Measurements from ENCODE around the gene SUGP1.

DNA sequence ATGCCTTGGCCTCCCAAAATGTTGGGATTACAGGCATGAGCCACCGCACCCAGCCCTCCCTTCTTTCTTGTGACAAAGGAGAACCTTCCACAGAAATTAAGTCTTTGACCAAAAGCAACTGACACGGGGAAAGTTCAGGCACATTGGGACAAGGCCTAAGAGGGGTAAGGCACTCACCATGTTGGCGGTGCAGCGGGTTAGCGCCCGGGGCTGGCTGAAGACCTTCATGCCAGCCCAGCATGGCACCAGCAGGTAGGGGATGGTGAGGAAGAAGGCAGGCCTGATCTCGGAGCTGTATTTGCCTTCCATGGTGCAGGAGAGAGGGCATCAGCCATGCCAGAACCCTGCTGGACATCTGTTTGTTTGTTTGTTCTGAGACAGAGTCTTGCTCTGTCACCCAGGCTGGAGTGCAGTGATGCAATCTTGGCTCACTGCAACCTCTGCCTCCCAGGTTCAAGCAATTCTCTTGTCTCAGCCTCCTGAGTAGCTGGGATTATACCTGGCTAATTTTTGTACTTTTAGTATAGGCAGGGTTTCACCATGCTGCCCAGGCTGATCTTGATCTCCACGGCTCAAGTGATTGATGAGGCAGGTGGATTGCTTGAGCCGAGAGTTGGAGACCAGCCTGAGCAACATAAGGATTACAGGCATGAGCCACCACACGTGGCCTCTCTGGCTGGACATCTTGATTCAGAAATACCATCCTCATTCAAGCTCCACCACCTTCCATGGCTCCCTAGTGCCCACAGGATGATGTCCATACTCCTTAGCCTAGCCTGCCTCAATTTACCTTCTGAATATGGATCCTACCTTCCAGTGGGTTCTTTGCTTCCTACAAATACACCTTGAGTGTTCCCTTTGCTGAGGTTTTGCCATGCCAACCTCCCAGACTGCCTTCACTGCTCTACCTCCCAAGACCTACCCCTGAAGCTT, 51.6 kb downstream of the SUGP1 start:
- TF ChIP-seq, protein P1, sequence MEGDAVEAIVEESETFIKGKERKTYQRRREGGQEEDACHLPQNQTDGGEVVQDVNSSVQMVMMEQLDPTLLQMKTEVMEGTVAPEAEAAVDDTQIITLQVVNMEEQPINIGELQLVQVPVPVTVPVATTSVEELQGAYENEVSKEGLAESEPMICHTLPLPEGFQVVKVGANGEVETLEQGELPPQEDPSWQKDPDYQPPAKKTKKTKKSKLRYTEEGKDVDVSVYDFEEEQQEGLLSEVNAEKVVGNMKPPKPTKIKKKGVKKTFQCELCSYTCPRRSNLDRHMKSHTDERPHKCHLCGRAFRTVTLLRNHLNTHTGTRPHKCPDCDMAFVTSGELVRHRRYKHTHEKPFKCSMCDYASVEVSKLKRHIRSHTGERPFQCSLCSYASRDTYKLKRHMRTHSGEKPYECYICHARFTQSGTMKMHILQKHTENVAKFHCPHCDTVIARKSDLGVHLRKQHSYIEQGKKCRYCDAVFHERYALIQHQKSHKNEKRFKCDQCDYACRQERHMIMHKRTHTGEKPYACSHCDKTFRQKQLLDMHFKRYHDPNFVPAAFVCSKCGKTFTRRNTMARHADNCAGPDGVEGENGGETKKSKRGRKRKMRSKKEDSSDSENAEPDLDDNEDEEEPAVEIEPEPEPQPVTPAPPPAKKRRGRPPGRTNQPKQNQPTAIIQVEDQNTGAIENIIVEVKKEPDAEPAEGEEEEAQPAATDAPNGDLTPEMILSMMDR (IDR thresholded peaks at IDR 0.05; ENCODE audit: borderline replicate concordance, extremely low read depth, low read length, poor library complexity, severe bottlenecking): no peak
- no peak for TF ChIP-seq EZH2 (IDR thresholded peaks at IDR 0.05; ENCODE audit: borderline replicate concordance, low read depth, low read length, severe bottlenecking)

All from DND-41 (cell line).